MM.1S (cell line): Measurements from ENCODE around the gene CDKN2D.

Experiments used
- CTCF ChIP-seq: fragments of 300-600 bp; sonication (generic); IDR thresholded peaks from 2 replicates; pipeline ENCODE4 v1.5.1; 2016; ENCODE audit warnings: antibody characterized with exemption, low read length, mixed read lengths
- EZH2 ChIP-seq: fragments of 300-600 bp; sonication (generic); optimal IDR thresholded peaks from 2 replicates; pipeline ENCODE3; 2017; ENCODE audit warnings: low read depth, mild to moderate bottlenecking, antibody characterized with exemption, low read length, mixed read lengths

- TF ChIP-seq CTCF, result no peak
- no peak for TF ChIP-seq EZH2
Observed at GRCh38 chr19:10603873-10604459, 35.2 kb upstream of the CDKN2D start.
